Skin of body (tissue), 2 donors: ENCODE data around the gene MRPS31. TPM values are rescaled to one million over a fixed set of nuclear protein-coding genes. Genes with fewer than 3 reads are reported as not detected.
"Not testable (repeated sequence)": the region's sequence is repeated elsewhere in the genome, so short reads cannot be mapped to it uniquely, and the experiment has no call there.

ENCODE experiments used
- DNase-seq: peaks from one replicate; lab custom pipeline; 2025; lab: John Stamatoyannopoulos, UW
- total RNA-seq: library from RNA; depleted of rRNA; stranded (reverse); fragments of >200 nt; gene quantifications from one replicate; pipeline ENCODE4 v1.2.3, GENCODE V29; 2014

MRPS31 gene
- total RNA-seq, 1 donor from 2014 or later = 22.2 TPM

DNA sequence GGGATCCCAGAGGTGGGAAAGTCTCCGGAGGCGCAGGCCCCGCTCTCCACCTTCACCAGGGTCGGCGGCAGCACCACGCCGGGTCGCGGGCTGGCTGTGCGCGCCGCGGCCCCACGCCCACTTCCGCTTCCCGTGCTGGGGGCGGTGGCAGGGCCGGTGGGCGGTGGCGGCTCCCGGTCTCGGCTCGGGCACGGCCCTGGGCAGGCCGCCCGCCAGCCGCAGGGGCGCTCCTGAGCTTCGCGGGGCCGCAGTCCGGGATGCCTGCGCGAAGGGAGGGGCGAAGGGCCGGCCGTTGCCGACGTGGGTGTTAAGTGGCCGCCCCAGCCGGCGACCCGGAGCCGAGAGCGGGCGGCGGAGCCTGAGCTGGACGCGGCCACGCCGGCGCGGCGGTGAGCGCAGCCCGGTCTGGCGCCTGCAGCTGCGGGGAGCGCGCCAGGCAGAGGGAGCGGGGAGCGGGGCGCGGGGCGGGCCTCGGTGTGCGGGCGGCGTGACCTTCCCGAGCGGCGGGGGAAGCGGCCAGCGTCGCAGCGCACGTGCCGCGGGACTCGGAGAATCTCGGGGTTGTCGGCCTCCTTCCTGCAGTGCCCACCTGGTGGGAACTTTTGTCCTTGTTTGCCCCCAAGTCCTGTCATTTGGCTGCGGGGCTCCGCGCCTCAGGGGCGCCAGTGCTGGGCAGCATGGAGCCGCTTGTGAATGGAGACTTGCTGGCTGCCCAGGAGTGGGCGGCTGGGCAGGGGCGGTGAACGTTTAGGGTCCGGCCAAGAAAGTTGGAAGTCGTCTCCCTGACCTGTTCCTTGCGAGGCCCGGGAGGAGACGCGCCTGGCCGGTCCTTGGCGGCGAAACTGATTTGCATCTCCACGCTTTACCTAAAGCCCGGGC lies 18.5 kb upstream of the MRPS31 start, which contains the start of gene SLC25A15:
SLC25A15 (plus strand) TSS at position 337 of the 879 bp plus-strand sequence. CDS start 3,616 bp downstream, outside the sequence.
- no peak for DNase-seq

DNA sequence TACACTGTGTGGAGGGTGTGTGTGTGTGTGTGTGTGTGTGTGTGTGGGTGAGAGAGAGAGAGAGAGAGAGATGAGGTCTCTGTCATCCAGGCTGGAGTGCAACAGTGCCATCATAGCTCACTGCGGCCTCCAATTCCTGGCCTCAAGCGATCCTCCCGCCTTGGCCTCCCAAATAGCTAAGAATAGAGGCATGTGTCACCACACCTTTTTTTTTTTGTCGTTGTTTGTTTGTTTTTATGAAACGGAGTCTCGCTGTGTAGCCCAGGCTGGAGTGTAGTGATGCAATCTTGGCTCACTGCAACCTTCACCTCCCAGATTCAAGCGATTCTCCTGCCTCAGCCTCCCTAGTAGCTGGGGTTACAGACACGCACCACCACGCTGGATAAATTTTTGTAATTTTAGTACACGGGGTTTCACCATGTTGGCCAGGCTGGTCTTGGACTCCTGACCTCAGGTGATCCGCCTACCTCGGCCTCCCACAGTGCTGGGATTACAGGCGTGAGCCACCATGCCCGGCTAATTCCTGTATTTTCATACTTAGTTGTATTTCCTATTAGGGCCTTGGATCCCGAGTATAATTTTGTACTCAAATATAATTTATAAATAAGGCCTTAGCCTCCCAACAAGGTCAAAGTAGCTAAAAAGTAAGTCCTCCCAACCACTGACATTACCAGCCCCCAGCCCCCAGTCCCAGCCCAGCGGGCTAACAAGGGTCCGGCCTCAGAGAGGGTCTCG lies 17.7 kb upstream of the MRPS31 start:
- not testable (repeated sequence) for DNase-seq

DNA sequence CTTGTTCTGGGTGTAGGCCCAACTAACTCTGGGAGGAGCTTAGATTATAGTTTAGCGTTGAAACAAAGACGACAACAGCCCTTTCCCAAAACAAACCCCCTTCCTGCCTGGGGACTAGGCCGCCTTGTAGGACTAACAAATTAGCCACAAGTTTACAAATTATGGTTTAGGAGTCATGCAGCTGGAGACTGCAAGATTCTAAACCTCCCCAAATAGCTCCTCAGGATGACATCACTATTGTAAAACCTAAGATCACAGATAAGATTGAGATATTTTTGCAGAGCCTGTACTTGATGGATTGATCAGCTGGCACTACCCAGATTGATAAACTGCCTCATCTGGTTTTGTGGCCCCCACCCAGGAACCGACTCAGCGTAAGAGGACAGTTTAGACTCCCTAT lies 16.1 kb upstream of the MRPS31 start:
- DNase-seq = no peak

DNA sequence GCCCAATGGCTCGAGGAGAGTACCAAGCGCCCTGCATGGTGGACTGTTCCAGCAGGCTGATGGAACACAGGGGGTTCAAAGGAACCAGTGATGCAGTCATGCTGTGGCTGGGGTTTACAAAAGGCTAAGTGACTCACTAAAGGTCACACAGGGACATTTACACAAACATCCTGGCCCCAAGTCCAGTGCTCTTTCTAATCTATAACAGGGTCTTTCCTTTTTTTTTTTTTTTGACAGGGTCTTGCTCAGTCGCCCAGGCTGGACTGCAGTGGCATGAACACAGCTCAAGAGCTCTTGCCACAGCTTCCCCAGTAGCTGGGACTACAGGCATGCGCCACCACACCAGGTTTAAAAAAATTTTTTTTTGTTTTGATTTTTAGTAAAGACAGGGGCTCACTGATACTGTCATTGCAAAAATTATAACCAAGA lies 15.6 kb upstream of the MRPS31 start:
- no peak for DNase-seq

DNA sequence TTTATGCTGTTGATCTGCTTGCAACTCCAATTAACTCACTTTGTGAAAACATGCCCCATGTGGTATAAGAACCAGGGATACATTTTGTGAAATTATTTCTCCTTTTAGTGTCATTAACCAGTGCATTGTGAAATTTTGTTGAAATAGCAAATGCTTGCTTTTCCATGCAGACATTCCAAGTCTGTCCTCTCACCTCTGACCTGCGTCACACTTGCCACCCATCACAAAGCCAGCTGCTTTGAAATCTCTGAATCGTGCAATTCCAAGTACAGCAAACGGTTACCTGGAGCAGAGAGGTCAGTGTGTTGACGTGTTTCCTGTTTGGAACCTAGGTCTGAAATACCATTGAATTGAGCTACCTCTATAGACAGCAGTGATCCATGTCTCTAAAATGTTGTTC lies 13.6 kb upstream of the MRPS31 start:
- no peak for DNase-seq

DNA sequence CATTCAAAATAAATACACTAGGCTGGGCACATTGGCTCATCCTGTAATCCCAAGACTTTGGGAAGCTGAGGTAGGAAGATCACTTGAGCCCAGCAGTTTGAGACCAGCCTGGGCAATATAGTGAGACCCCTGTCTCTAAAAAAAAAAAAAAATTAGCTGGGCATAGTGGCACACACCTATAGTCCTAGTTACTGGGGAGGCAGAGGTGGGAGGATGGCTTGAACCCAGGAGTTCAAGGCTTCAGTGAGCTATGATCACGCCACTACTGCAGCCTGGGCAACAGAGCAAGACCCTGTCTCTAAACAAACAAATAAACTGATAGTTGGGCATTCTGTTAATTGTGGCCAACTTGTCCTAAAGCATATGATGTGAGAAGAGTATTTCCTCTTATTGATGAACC lies 12.0 kb upstream of the MRPS31 start:
- not testable (repeated sequence) for DNase-seq

DNA sequence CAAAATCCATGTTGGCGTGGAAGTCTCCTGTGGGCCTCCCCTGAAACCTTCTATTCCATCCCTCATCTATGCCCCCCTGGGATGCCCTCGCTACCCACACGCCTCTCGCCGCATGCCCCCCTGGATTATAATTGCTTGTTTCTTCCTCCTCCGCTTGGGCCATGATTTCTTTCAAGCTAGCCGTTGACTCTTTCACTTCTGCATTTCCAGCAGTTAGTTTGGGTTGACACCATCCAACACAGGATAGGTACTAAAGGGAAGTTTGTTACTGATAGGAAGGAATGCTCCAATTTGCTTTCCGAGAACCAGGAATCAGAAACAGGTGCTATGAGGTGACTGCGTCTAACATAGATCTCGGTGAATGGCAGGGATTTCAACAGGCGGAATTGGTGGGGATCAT lies 10.7 kb upstream of the MRPS31 start:
- no peak for DNase-seq

DNA sequence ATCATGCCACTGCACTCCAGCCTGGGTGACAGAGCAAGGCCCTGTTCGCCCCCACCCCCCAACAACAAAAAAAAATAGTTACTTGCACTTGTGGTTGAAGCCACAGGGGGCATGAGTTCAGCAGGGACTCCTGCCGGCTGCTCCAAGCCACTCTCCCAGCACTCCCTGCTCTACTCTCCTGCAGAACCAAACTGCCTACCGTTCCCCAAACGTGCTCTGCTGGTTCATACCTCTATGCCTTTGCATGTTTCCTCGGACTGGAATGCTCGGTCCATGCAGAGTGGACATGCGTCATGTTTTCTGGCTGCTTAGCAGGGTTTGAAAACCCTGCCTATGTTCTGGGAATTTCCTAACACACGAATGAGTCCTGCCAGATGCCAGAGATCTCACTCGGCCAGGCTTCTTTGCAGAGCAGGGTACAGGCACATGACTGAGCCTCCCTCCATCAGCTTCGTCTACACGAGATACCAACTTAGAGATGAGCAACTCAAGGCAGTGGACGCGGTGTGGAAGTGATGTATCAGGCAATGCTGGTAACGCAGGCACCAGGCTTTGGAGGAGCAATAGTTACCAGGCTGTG lies 9.9 kb upstream of the MRPS31 start:
- DNase-seq = no peak

DNA sequence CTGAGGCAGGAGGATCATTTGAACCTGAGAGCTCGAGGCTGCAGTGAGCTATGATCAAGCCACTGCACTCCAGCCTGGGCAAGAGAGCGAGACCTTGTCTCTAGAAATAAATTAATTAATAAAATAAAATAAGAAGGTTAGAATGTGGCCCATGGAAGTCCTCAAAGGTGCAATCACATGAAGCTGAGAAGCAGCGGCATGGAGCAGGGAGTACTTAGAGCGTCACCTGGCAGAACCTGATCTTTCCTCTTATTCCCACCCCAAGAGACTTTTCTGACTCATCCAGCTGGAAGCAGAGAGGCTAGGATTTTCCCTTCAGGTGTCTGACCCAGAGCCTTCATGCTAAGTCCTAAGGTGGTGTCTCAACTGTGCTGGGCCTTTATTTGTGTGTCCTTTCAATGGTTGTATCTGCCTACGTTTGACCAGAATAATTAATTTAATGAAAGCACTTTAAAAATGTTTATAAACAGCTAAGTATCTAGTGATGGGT lies 8.9 kb upstream of the MRPS31 start:
- no peak for DNase-seq

DNA sequence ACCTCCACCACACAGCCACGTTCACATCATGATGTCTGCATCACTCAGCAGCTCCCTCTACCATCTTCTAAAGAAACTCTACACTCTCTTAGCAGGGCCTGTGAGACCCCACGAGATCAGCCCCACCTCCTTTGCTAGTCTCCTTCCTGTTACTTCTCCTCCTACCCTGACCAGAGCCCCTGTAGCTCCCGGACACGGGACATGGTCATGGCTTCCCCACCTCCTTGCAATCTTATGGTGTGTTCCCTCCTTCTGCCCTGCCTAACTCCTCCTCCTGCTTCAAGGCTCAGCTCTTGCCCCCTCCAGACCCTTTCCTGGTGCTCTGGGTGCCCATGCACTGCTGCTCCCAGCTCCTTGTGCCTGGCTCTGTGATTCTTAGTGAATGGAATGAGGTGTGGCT lies 8.1 kb upstream of the MRPS31 start:
- no peak for DNase-seq

DNA sequence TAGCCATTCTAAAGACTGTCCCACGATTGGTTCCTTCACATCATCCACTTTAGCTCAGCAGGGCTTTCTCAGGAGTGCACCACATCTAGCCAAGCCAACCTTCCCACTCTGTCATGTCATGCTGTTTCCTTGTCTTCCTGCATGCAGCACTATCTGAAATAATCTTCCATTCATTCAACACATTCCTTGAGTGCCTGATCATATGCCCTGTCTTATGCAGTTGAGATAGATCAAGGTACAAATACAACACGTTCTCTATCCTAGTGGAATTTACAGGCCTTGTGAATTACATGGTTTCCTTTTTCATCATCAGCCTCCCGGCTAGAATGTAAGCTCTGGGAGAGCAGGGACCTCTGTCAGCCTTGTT lies 6.8 kb upstream of the MRPS31 start:
- DNase-seq = no peak

DNA sequence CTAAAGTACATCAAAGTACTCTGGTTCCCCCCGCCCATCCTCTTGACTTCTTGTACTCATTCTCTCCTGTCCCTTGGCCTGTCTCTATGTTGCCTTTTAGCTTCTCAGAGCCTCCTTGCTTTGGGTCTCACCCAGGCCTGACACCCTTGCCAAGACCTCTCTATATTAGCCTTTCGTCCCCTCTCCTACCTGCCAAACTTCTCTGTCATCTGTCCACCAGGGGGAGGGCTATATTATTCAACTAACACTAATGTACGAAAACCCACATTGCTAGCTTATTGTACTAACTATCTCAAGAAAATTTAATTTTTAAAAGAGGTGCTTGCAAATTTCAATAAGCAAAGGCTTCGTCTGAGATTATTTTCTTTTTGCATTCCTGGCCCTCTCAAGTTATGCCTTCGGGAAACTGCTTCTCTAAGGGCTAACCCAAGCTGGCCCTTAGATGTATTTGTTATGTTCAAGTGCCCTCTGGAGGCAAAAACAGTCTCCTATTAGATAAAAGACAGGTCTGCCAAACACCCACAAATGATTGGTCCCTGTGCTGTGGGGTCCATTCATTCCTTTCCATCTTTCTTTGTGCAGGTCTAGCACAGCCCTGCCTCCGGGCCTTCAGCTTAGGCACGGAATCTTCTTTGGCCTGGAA lies 6.3 kb upstream of the MRPS31 start:
- peak; percentile 46 for DNase-seq

DNA sequence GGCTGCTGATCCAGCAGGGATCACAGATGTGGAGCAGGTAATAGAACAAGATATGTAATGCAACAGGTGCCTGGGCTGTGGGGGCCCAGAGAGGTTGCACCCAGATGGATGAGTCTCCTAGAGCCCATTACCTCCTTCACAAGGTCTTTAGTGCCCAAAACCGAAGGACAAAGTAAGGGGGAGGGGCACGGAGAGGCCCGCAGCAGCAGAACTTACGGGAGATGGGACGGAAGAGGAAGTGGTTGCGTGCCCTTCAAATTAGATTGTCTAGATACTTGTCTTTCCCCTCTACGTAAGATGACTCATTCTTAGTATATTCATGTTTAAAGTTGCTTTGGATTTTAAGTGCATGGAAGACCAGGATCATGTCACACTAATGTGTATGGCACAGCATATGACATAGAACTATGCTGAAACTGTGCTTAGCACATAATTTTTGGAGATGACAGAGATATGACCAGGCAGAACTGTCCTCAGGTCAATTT lies 5.7 kb upstream of the MRPS31 start:
- DNase-seq = no peak

DNA sequence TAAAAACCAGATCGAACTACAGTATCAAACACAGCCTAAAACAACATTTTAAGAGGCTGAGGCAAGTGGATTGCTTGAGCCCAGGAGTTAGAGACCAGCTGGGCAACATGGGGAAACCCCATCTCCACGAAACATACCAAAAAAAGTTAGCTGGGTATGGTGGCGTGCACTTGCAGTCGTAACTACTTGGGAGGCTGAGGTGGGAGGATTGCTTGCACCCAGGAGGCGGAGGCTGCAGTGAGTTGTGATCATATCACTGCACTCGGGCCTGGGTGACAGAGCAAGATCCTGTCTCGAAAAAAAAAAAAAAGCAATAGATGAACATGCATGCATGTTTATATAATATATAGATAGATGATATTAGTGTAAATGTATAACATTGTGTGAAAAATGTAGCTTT lies 5.2 kb upstream of the MRPS31 start:
- no peak for DNase-seq

DNA sequence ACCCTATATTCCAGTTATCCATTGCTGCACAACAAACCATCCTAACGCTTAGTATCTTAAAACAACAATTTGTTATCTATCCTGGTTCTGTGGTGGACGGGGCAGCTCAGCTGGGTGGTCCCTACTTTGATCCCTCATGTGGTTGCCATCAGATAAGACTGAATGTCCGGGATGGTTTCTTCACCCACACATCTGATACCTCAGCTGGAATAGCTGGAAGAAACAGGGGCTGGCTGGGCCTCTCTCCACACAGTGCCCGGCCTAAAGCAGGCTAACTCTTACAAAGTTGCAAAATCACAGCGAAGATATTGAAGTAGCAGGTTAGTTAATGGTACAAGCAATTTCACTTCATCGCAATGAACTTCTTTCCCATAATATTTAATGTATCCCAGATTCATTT lies 3.7 kb upstream of the MRPS31 start:
- DNase-seq = no peak

DNA sequence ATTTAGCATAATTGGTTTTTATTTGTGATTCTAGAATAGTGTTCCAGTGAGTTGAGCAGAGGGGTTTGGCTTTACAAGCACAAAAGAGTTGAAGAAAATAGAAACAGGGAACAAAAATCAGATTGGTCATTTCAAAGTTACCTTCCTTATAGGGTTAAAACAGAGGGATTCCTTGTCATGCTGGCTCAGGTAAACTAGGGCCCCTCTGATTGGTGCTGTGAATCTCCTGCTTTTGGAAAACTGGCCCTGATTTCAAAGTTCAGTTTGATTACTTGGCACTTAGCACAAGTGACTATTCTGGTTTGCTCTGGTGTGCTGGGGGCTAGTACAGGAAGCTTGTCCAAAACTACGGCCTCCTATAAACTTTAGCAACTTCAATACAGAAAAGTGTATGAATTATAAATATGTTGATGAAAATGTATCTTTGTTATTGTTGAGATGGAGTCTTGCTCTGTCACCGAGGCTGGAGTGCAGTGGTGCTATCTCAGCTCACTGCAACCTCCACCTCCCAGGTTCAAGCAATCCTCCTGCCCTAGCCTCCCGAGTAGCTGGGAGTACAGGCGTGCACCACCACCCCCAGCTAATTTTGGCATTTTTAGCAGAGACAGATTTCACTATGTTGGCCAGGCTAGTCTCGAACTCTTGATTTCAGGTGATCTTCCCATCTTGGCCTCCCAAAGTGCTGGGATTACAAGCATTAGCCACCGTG lies 1.9 kb upstream of the MRPS31 start:
- no peak for DNase-seq

DNA sequence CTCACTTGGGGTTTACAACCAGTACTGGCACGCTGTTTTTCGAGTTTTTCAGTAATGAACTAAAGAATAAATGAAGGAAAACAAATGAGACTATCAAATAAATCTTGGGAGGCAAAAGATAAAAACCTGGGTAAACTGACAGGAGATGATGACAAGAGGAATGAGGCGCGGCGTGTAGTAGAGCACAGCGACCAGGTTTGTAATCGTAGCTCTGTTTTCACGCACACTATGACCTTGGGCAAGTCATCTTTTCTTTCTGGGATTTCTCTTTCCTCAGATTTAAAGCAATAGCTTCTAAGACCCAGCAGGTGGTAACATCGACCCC lies 419 bp downstream of the MRPS31 start:
- no peak for DNase-seq

DNA sequence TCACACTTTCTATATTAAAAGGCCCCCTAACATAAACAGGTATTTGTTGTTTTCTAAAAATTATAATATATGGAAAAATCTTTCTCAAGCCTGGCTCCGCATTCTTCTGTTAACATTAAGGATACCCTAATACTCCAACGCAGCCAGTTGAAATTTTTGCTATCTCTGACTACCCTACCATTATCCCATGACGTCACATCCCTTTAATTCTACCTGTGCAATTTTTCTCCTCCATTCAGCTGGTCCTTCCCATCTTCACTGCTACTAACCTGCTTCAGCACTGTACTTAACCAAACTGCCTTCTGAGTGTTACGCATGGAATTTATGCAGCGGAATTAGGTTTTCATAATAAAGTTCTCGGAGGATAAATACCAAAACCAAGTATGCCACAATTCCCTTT lies 1.0 kb downstream of the MRPS31 start:
- no peak for DNase-seq

DNA sequence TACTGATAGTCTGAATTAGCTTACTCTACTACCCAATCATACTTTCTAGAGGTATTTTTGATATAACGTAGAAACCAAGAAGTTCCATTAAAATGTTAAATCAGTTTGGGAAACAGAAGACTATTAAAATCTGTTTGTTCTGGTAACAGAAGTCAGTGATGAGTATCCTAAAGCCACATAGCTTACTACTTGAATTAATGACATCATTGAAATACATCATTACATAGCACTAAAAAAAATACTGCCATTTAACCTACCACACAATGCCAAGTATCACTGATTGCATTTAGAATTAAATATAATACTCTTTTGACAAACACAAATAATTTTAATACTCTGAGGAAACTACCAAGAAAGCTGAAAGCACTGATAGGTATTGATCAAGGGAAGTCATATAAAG lies 5.4 kb downstream of the MRPS31 start:
- DNase-seq = no peak

DNA sequence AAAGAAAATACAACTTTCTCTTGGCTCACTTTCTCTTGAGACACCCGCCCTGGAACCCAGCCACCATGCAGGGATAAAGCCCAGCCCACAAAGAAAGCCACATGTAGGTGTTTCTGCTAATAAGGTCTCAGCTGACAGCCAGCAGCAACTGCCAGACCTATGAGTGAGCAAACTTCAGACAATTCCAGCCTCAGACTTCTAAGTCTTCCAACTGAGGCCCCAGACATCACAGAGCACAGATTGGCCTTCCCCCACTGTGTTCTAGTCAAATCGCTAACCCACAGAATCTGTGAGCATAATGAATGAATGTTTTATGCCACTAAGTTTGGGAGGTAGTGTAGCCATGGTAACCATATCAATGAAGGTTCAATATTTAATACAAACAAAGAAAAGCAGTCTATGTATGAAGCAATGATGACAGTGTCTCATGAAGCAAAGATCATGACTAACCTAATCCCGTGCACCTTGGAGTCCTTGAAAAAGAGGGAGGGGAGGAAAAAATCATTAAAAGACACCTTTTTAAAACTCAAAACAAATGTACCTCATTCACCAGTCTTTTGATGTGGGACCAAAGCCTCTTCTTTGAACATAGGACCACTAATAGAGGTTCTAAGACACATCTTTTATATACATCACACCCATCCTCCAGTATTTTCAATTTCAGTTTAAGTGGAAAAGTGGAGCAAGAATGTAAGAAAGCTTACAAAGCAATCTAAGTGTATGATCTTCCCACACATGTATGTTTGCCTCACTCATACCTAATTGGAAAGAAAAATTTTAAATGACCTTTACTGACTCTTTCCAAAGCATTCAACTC lies 6.2 kb downstream of the MRPS31 start:
- DNase-seq = no peak
